HepG2 (cell line): ENCODE data around the gene LSM10. TPM values are rescaled to one million over a fixed set of nuclear protein-coding genes. Genes with fewer than 3 reads are reported as not detected.

Experiments used
- ARNT2 ChIP-seq: sonication (generic); formaldehyde crosslinking; IDR thresholded peaks from 2 replicates; pipeline ENCODE4 v1.8.0; 2022; ENCODE audit warnings: mild to moderate bottlenecking, low read depth, missing genetic modification reagents, moderate library complexity
- CHD2 ChIP-seq: IDR thresholded peaks from 2 replicates; pipeline ENCODE4 v1.6.1; 2011; ENCODE audit warnings: low read depth, low read length, improper control_type of control experiment
- CREB1 ChIP-seq, 2 experiments: fragments of 450-650 bp in 1 of 2; IDR thresholded peaks; 2 replicates each; pipeline ENCODE4 v1.6.1; 2016 to 2017; ENCODE audit warnings: control low read depth in 1 of 2, mild to moderate bottlenecking in 1 of 2, missing compliant biosample characterization in 1 of 2, missing genetic modification characterization in 1 of 2
- IKZF1 ChIP-seq: fragments of 450-650 bp; IDR thresholded peaks from 2 replicates; pipeline ENCODE4 v1.7.1; 2016
- ISL2 ChIP-seq: sonication (generic); formaldehyde crosslinking; IDR thresholded peaks from 2 replicates; pipeline ENCODE4 v1.5.0; 2020; ENCODE audit warnings: missing genetic modification reagents
- JUN ChIP-seq: sonication (generic); formaldehyde crosslinking; IDR thresholded peaks from 2 replicates; pipeline ENCODE4 v1.4.0; 2020; ENCODE audit warnings: mild to moderate bottlenecking, missing genetic modification reagents
- NR2C2 ChIP-seq: sonication (generic); formaldehyde crosslinking; IDR thresholded peaks from 2 replicates; pipeline ENCODE4 v1.4.0; 2020; ENCODE audit warnings: missing genetic modification reagents, mild to moderate bottlenecking, moderate library complexity, borderline replicate concordance
- SUZ12 ChIP-seq: fragments of 150-350 bp; IDR thresholded peaks from 2 replicates; pipeline ENCODE4 v1.6.1; 2014; ENCODE audit warnings: low read depth, low read length
- YEATS4 ChIP-seq: sonication (generic); formaldehyde crosslinking; IDR thresholded peaks from 2 replicates; pipeline ENCODE4 v1.4.0; 2020; ENCODE audit warnings: missing genetic modification reagents, borderline replicate concordance
- ZNF253 ChIP-seq: sonication (generic); formaldehyde crosslinking; IDR thresholded peaks from 2 replicates; pipeline ENCODE4 v1.8.0; 2022; ENCODE audit warnings: mild to moderate bottlenecking, missing genetic modification reagents, borderline replicate concordance
- ZNF33B ChIP-seq: sonication (generic); formaldehyde crosslinking; IDR thresholded peaks from 2 replicates; pipeline ENCODE4 v1.5.1; 2020; ENCODE audit warnings: mild to moderate bottlenecking, missing genetic modification reagents
- ZNF350 ChIP-seq: sonication (generic); formaldehyde crosslinking; IDR thresholded peaks from 2 replicates; pipeline ENCODE4 v1.4.0; 2020; ENCODE audit warnings: mild to moderate bottlenecking, low read depth, missing genetic modification reagents, borderline replicate concordance
- ZNF557 ChIP-seq: sonication (generic); formaldehyde crosslinking; IDR thresholded peaks from 2 replicates; pipeline ENCODE4 v1.4.0; 2020; ENCODE audit warnings: missing genetic modification reagents
- ZSCAN25 ChIP-seq: sonication (generic); formaldehyde crosslinking; IDR thresholded peaks from 2 replicates; pipeline ENCODE4 v1.8.0; 2022; ENCODE audit warnings: mild to moderate bottlenecking, missing genetic modification reagents
- polyA plus RNA-seq, 8 experiments: library from polyadenylated mRNA; depleted of rRNA in 3 of 8; stranded (reverse) in 7 of 8; unstranded in 1 of 8; fragments of >200 nt; fragmentation: Illumina TruSeq in 4 of 8; extraction: Trizol in 4 of 8; gene quantifications; 2 replicates each; pipeline versions ENCODE4 v1.2.1 to v1.2.3, GENCODE V29; 2011 to 2016; ENCODE audit warnings: low read depth in 4 of 8, missing spikeins in 1 of 8, mixed read lengths in 1 of 8; ENCODE audit not compliant: insufficient read depth in 1 of 8
- total RNA-seq, 5 experiments: library from RNA; depleted of rRNA; stranded (reverse); fragments of >200 nt; fragmentation: Illumina TruSeq; extraction: Trizol; gene quantifications; 2 replicates each; pipeline ENCODE4 v1.2.3, GENCODE V29; 2016; ENCODE audit warnings: low read depth in 1 of 5
- TF ChIP-seq, protein P1 (sequence below): sonication (generic); formaldehyde crosslinking; IDR thresholded peaks from 2 replicates; pipeline ENCODE4 v1.4.0; 2020; ENCODE audit warnings: missing genetic modification reagents, borderline replicate concordance
- TF ChIP-seq, protein P2 (sequence below): sonication (generic); formaldehyde crosslinking; IDR thresholded peaks from 2 replicates; pipeline ENCODE4 v1.5.0; 2020; ENCODE audit warnings: missing genetic modification reagents, mild to moderate bottlenecking, borderline replicate concordance
- TF ChIP-seq, protein P3 (sequence below): sonication (generic); formaldehyde crosslinking; IDR thresholded peaks from 2 replicates; pipeline ENCODE4 v1.5.0; 2020; ENCODE audit warnings: missing genetic modification reagents
- TF ChIP-seq, protein P4 (sequence below): conservative IDR thresholded peaks from 2 replicates; pipeline ENCODE4 v1.6.1; 2018; ENCODE audit warnings: missing genetic modification reagents
- TF ChIP-seq, protein P5 (sequence below): sonication (generic); formaldehyde crosslinking; IDR thresholded peaks from 2 replicates; pipeline ENCODE4 v1.4.0; 2020; ENCODE audit warnings: missing genetic modification reagents

Gene LSM10
- total and polyA plus RNA-seq, 2 of the 13 experiments (the other 11 are each of a cell fraction or from before 2014, with no cell fraction given) = 14.0 to 52.0 TPM

DNA sequence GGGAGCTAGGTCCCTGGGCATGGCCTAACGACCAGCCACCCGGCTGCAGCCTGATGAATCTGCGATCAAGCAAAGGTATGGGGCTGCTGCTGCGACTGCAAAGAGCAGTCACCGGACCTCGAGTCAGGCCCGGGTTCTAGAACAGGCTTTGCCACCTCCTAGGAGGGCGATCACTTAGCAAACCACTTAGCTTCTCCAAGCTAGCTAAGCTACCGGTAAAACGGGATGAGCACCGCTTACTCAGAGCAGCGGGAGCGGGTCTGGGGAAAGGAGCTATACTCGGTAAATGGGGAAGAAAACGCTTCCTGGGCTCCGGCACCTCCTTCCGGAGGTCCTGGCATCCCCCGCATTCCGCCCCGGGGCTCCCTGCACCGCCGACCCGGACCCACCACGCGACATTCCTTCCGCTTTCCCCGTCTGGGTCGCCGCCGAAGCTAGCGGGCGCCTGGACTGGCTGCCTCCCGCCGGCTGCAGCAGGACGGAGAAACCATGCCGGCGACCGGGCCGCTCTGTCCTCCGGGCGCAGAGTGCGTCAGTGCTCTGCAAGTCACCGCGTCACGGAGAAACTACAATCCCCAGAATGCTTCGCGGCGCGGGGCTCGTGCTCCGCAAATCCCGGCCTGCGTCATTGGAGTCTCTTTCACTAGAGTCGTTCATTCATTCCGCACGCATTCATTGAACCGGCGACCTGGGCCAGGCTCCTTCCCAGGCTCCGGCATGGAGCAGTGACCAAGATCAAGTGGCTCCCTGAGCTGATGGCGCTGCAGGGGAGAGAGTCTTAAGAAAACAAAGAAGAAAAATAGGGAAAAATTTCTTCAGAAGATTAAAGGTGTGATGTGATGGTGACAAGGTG lies at the start of gene LSM10 (continued):
- TF ChIP-seq, protein P1, sequence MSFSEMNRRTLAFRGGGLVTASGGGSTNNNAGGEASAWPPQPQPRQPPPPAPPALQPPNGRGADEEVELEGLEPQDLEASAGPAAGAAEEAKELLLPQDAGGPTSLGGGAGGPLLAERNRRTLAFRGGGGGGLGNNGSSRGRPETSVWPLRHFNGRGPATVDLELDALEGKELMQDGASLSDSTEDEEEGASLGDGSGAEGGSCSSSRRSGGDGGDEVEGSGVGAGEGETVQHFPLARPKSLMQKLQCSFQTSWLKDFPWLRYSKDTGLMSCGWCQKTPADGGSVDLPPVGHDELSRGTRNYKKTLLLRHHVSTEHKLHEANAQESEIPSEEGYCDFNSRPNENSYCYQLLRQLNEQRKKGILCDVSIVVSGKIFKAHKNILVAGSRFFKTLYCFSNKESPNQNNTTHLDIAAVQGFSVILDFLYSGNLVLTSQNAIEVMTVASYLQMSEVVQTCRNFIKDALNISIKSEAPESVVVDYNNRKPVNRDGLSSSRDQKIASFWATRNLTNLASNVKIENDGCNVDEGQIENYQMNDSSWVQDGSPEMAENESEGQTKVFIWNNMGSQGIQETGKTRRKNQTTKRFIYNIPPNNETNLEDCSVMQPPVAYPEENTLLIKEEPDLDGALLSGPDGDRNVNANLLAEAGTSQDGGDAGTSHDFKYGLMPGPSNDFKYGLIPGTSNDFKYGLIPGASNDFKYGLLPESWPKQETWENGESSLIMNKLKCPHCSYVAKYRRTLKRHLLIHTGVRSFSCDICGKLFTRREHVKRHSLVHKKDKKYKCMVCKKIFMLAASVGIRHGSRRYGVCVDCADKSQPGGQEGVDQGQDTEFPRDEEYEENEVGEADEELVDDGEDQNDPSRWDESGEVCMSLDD (CRISPR knock-in tag) = peak; percentile 56; the same call in 1 of the 2 replicates
- peak; percentile 70; the same call in 1 of the 2 replicates for TF ChIP-seq CHD2
- TF ChIP-seq, protein P2, sequence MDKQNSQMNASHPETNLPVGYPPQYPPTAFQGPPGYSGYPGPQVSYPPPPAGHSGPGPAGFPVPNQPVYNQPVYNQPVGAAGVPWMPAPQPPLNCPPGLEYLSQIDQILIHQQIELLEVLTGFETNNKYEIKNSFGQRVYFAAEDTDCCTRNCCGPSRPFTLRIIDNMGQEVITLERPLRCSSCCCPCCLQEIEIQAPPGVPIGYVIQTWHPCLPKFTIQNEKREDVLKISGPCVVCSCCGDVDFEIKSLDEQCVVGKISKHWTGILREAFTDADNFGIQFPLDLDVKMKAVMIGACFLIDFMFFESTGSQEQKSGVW (CRISPR knock-in tag) = no peak
- TF ChIP-seq, protein P3, sequence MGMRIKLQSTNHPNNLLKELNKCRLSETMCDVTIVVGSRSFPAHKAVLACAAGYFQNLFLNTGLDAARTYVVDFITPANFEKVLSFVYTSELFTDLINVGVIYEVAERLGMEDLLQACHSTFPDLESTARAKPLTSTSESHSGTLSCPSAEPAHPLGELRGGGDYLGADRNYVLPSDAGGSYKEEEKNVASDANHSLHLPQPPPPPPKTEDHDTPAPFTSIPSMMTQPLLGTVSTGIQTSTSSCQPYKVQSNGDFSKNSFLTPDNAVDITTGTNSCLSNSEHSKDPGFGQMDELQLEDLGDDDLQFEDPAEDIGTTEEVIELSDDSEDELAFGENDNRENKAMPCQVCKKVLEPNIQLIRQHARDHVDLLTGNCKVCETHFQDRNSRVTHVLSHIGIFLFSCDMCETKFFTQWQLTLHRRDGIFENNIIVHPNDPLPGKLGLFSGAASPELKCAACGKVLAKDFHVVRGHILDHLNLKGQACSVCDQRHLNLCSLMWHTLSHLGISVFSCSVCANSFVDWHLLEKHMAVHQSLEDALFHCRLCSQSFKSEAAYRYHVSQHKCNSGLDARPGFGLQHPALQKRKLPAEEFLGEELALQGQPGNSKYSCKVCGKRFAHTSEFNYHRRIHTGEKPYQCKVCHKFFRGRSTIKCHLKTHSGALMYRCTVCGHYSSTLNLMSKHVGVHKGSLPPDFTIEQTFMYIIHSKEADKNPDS (CRISPR knock-in tag) = peak; percentile 83; the same call in 1 of the 2 replicates
- peak; percentile 93 for TF ChIP-seq CREB1 (IDR thresholded peaks at IDR 0.05)
- TF ChIP-seq CREB1 (CRISPR knock-in tag; IDR thresholded peaks at IDR 0.05) = peak; percentile 95
- peak; percentile 82 for TF ChIP-seq ZNF350 (CRISPR knock-in tag)
- no peak for TF ChIP-seq JUN (CRISPR knock-in tag)
- TF ChIP-seq, protein P4, sequence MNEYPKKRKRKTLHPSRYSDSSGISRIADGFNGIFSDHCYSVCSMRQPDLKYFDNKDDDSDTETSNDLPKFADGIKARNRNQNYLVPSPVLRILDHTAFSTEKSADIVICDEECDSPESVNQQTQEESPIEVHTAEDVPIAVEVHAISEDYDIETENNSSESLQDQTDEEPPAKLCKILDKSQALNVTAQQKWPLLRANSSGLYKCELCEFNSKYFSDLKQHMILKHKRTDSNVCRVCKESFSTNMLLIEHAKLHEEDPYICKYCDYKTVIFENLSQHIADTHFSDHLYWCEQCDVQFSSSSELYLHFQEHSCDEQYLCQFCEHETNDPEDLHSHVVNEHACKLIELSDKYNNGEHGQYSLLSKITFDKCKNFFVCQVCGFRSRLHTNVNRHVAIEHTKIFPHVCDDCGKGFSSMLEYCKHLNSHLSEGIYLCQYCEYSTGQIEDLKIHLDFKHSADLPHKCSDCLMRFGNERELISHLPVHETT (CRISPR knock-in tag) = no peak; the same call in 1 of the 2 replicates
- TF ChIP-seq IKZF1 = no peak
- peak; percentile 74; the same call in 1 of the 2 replicates for TF ChIP-seq ISL2 (CRISPR knock-in tag)
- 0 out of 2 replicates have a peak, but pooled peaks have one; percentile 51 for TF ChIP-seq ZNF33B (CRISPR knock-in tag)
- TF ChIP-seq YEATS4 (CRISPR knock-in tag) = peak; percentile 85; the same call in 1 of the 2 replicates
- TF ChIP-seq ARNT2 (CRISPR knock-in tag) = peak; percentile 57; the same call in 1 of the 2 replicates
- 0 out of 2 replicates have a peak, but pooled peaks have one; percentile 56 for TF ChIP-seq ZNF557 (CRISPR knock-in tag)
- peak; percentile 21; the same call in 1 of the 2 replicates for TF ChIP-seq NR2C2 (CRISPR knock-in tag)
- TF ChIP-seq ZNF253 (CRISPR knock-in tag) = no peak
- TF ChIP-seq SUZ12 = peak; percentile 70
- TF ChIP-seq ZSCAN25 = no peak
- TF ChIP-seq, protein P5, sequence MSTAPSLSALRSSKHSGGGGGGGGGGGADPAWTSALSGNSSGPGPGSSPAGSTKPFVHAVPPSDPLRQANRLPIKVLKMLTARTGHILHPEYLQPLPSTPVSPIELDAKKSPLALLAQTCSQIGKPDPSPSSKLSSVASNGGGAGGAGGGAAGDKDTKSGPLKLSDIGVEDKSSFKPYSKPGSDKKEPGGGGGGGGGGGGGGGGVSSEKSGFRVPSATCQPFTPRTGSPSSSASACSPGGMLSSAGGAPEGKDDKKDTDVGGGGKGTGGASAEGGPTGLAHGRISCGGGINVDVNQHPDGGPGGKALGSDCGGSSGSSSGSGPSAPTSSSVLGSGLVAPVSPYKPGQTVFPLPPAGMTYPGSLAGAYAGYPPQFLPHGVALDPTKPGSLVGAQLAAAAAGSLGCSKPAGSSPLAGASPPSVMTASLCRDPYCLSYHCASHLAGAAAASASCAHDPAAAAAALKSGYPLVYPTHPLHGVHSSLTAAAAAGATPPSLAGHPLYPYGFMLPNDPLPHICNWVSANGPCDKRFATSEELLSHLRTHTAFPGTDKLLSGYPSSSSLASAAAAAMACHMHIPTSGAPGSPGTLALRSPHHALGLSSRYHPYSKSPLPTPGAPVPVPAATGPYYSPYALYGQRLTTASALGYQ (CRISPR knock-in tag) = peak; percentile 58; the same call in 1 of the 2 replicates
